ENCODE data around the gene SGK2.

SGK2 gene

DNA sequence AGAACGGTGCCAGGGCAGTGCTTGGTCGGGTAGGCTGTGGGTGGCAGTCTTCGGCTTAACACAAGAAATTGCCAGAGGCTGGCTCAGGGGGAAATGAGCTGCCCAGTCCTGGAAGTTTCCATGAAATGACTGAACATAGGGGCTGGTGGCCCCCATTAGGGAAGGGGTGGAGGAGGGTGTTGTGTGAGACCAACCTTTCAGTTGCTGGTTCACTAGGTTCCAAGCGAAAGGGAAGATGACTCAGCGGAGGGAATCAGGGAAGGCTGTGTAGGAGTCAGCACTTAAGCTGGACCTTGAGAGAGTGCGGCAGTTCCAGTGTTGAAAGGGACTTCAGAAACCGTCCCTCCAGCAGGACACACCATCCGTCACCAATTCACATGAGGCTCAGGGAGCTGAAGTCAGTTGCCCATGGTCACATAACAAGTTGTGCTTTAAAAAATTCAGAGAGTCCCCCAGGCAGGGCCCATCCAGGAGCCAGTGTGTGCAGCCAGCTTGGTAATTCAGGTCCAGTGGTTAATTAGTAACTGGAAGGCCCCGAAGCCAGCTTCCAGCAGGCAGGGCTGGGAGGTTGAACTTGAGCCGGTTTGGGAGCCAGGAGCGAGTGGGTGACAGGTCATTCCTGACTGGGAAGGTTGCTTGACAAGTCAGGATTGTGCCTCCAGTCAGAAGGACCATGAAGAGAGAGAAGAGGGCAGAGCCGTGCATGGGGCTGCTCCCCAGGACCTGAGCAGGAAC, at the start of gene SGK2:
TSS of gene SGK2 (plus strand) at position 616 of the 735 bp plus-strand sequence. CDS start 7,469 bp downstream, outside the sequence.
- no peak for DNase-seq (ENCODE audit: low read depth in 1 of 2, low spot score in 1 of 2)

DNA sequence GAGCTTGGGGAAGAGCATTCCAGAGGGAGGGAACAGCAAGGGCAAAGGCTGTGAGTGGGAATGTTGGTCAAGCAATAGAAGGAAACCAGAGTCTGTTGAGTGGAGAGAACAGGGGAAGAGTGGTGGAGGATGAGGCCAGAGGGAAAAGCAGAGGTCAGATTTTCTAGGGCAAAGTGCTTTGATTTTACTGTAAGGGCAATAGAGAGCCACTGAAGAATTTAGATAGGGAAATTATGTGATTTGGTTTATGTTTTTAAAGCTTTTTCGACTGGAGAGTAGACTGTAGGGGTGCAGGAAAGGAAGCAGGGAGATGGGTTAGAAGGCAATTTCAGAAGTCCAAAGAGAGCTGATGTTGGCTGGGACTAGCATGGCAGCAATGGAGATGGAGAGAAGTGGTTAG, 46.9 kb upstream of the SGK2 start:
- no peak for DNase-seq (ENCODE audit: low read depth in 1 of 2, low spot score in 1 of 2)

DNA sequence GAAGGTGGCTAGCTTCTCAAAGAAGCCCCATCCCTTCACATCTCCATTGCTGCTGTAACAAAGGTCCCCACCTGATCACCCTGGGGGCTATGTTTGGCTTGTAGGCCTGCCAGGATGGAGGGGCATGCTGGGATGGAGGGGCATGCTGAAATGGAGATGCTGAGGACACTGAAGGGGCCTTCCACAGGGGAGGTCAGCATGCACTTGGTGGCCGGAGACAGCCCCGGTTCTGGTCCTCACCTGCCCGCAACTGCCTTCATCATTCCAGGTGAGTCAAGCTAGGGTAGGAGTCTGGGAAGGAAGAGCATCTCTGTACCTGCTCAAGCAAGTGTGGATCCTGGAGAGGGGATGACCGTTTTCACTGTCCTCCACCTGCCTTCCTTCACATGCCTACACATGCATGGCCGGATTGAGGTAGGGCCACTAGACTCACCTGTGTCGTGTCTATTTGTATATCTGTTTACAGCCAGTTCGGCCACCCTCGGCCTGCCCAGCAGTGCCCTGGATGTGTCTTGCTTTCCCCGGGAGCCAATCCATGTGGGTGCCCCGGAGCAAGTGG, 45.4 kb upstream of the SGK2 start:
- DNase-seq (ENCODE audit: low read depth in 1 of 2, low spot score in 1 of 2) = no peak

DNA sequence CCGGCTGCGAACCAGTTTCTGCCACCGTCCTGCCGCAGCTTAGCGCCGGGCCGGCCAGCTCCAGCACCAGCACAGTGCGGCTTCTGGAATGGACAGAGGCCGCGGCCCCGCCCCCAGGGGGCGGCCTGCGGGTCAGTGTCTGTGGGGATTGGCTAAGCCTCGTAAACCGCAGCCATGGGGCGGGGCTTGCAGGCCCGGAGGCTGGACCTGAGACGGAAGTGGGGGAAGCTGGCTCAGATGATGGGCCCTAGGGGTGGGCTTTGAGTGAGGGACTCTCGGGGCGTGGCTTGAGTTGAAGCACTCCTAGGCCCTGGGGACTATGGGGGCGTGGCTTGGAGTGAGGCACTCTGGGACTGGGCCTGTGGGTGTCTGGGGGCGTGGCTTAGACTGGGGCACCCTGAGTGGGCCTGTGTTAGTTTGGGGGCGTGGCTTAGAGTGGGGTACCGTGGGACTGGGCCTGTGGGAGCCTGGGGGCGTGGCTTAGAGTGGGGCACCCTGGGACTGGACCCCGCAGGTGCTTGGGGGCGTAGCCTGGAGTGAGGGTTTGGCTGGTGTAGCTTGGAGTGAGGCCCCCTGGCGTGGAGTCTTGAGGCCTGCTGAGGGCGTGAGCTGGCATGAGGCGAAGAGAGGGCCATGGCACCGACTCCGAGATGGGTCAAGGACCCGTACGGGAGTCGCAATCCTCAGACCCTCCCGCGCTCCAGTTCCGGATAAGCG, 44.7 kb upstream of the SGK2 start:
- DNase-seq (ENCODE audit: low read depth in 1 of 2, low spot score in 1 of 2) = peak; percentile 68 to 85

DNA sequence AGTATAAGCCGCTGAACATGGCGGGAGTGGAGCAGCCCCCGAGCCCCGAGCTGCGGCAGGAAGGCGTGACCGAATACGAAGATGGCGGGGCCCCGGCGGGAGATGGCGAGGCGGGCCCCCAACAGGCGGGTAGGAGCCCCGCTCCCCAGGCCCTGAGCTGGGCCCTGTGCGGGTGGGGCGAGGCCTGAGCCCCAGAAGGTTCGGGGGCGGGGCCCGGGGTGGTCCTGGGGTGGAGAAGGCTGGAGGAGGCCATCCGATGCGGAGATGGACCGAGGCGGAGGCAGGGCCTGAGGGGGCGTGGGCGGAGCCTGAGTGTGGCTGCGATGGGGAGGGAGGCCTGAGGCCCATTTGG, 44.2 kb upstream of the SGK2 start:
- DNase-seq (ENCODE audit: low read depth in 1 of 2, low spot score in 1 of 2) = no peak

DNA sequence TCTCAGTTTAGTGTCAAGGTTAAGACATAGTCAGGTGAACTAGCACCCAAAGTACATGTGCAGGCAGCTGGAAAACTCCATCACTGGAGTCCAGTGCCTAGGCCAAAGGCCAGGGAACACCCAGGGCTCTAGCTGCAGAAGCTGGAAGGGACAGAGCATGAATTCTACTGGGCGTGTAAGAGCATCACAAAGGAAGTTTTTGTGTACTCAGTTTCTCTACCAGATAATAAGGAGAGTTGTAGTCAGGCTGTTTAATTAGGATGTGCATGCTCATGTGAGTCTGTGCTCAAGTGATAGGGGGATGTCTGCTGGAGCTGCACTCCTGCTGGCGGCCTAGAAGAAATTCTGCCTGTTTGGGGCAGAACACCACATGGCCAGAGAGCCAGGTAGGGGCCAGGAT, 43.2 kb upstream of the SGK2 start:
- no peak for DNase-seq (ENCODE audit: low read depth in 1 of 2, low spot score in 1 of 2)

DNA sequence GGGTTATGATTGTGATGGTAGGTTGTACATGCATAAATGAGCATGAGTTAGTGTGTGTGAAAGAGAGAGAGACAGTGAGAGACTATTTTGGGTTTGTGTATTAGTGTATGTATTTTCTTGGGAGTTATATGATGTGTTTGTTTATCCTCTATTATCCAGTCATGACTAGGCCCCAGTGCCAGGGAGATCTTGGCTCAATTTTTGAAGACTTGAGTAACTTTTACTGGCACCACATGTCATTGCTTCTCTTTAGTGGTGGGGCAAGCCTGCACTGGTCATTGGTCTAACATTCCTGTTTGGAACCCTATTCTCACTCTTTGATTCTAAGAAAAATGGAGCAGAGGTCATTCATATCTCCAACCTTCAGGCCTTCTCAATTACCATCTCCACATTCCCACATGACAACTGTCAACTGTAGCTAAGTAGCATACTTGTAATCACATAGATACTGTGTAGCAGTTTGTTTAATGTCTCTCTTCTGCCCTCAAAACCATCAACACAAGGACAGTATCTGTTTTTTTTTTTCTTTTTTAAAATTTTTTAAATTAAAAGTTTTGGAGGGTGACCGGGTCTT, 42.5 kb upstream of the SGK2 start:
- DNase-seq (ENCODE audit: low read depth in 1 of 2, low spot score in 1 of 2) = no peak

DNA sequence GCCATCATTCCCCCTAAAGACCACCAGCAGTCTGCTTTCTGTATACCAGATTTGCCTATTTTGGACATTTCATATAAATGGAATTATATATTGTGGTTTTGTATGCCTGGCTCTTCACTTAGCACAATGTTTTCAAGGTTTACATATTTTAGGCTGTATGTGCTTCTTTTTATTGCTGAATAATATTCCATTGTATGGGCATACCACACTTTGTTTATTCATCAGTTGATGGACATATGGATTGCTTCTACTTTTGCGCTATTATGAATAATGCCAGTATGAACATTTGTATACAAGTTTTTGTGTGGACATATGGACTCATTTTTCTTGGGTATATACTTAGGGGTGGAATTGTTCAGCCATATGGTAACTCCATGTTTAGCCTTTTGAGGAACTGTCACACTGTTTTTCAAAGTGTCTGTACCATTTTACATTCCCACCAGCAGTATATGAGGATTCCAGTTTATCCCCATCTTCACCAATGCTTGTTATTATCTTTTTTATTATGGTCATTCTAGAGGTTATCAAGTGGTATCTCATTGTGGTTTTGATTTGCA, 38.7 kb upstream of the SGK2 start:
- DNase-seq (ENCODE audit: low read depth in 1 of 2, low spot score in 1 of 2) = no peak

DNA sequence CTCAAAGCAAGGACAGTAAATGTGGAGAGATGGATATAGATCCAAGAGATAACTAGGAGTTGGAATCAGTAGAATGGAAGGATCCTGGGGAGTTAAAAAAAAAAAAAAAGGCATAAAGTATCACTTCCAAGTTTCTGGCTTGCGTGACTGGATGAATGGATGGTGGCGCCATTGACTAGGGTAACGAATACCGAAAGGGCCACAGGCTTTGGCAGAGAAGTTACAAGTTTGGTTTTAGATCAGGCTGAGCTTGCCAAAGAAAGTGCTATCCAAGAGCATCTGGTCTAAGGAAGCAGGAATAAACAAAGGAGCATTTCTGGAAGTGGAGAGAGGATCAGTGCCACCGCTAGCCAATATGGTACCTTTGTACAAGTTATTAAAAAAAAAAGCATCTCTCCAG, 33.8 kb upstream of the SGK2 start:
- DNase-seq (ENCODE audit: low read depth in 1 of 2, low spot score in 1 of 2) = no peak

DNA sequence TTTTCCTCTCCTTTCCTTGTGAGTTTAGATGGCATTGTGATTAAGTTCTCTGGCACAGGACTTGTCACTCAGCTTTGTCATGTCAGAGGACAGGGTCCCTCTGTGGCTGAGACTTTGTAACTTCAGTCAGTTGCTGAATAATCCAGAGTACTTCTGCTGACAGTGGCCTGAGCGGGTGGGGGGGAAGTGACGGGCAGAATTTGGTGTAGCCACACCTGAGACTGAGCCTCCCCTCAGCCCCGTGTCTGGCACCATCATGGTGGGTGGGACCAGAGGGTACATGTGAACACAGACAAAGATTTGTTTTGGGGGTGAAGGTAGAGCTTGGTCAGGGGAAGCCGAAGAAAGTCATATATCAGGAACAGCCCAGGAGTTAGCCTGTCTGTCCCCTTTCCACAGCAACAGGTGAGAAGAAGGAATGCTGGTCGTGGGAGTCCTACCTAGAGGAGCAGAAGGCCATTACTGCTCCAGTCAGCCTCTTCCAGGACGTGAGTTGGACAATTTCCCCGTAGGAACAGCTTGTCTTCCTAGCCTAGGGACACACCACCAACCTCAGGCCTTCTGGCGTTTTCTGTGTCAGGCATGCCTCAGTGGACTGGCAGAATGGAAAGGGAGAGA, 30.5 kb upstream of the SGK2 start:
- no peak for DNase-seq (ENCODE audit: low read depth in 1 of 2, low spot score in 1 of 2)

DNA sequence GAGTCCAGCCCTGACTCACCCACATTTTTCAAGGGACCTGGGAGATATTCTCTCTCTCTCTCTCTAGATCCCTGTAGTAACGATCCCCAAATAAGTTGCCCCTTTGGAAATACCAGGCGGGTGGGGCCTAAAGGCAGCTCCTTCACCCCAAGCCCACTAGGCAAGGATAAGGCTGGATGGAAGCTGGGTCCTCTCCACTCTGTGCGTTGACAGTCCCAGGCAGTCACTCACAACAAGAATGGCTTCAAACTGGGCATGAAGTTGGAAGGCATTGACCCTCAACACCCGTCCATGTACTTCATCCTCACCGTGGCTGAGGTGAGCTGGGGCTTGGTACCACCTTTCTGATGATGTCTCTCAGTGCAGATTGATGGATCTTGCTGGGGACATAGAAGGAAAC, 29.8 kb upstream of the SGK2 start:
- no peak for DNase-seq (ENCODE audit: low read depth in 1 of 2, low spot score in 1 of 2)

DNA sequence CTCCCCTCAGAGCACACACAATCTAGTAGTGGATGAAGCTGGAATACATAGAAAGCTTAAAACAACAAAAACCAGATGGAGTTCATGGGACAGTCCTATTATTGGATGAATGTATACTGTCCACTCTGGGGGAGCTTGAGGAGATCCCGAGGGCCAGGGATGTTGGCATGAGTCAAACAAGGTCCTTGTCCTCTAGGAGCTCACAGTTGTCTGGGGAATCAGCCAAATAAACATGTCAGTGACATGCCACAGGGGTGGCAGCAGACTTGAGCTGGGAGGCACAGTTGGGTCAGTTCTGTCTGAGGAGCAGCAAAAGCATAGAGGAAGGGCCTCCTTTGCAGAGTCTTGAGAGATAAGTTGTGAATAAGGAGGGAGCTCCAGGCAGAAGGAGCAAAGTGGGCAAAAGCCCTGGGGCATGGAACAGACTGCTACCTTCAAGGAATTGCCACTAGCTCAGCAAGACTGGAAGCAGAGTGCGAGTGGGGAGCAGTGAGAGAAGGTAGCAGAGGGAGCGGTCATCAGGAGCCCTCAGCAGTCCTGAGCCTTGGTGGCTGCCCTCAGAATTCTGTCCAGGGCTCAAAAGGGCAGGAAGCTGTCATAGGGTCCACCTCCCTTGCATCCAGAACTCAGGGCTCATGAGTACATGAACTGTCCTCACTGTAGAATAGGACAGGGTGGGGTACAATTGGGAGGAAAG, 29.2 kb upstream of the SGK2 start:
- no peak for DNase-seq (ENCODE audit: low read depth in 1 of 2, low spot score in 1 of 2)

DNA sequence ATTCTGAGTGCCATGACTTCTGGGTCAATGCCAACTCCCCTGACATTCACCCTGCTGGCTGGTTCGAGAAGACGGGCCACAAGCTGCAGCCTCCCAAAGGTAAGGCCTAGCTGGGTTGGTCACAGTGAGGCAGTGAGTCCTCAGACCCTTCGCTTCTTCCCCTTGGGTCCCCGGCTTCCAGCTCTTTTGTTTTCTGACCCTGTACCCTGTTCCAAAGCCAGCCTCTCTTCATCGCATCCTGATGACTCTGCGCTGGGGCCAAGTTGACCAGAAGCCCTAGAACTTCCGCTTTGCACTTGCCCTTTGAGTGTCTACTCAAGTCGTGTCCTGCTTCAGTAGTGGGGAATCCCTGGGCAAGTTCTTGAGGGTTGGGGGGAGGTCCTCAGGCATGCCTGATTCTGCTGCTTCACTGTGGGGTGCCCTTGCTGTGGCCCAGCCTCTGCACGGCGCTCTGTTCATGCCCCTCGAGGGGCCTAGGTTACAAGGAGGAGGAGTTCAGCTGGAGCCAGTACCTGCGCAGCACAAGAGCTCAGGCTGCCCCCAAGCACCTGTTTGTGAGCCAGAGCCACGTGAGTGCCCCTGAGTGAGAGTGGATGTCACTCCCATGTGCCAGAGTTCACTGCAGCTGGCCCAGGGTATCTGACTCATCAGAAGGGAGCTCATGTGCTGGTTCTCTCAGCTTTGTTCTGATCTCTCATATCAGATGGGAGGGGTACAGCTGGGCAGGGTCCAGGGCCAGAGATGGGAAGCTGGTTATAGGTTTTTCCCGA, 28.3 kb upstream of the SGK2 start:
- DNase-seq (ENCODE audit: low read depth in 1 of 2, low spot score in 1 of 2) = no peak

DNA sequence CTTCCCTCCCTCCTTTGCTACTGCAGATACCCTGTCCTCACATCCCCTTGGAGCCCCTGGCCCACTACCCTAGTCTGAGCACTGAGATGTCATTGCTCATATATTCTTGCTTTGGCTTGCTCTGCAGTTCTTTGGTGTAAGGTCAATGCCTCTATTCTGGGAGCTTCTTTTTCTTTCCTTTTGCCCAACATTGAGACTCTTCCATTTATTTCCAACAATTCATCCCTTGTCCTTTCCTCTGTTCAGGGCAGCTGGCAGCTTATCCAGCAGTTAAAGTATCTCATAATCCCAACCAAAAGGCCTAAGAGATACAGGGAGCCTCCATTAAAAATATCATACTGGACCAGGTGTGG, 27.8 kb upstream of the SGK2 start:
- DNase-seq (ENCODE audit: low read depth in 1 of 2, low spot score in 1 of 2) = no peak

DNA sequence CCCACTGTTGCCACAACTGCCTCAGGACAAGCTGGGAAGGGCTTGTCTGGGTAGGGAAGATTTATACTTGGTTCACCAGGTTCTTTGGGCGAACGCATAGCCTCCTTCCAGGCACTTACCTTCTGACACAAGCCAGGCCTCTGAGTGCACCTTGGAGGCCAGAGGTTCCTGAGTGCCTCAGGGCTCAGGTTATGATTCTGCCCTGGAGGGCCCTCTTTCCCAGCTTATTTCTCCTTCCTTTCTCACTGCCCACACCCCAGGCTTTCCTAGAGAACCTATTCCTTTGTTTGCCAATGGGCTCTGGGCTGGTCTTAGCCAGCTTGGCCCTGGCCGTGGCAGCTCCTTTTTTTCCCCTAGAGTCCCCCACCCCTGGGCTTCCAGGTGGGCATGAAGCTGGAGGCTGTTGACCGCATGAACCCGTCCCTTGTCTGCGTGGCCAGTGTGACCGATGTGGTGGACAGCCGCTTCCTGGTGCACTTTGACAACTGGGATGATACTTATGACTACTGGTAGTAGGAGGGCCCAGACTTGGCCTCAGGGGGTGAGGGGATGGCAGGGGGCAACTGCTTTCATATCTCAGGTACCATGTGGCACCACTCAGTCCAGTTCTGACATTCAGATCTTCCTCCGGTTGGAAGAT, 26.3 kb upstream of the SGK2 start:
- no peak for DNase-seq (ENCODE audit: low read depth in 1 of 2, low spot score in 1 of 2)

DNA sequence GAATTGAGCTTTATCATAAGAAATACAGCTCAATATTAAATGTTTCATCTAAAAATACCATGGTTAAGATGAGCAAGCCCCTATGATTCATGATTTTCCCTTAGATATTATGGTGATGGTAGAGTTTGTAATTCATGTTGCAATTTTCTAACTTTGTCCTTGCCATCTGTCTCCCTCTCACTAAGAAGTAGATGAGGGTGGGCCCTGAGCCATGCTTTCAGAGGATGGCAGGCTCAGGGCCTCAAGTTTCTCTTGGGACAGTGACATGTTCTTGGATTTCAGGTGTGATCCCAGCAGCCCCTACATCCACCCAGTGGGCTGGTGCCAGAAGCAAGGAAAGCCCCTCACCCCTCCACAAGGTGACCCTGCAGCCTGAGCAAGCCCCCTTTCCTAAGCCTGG, 25.8 kb upstream of the SGK2 start:
- no peak for DNase-seq (ENCODE audit: low read depth in 1 of 2, low spot score in 1 of 2)

DNA sequence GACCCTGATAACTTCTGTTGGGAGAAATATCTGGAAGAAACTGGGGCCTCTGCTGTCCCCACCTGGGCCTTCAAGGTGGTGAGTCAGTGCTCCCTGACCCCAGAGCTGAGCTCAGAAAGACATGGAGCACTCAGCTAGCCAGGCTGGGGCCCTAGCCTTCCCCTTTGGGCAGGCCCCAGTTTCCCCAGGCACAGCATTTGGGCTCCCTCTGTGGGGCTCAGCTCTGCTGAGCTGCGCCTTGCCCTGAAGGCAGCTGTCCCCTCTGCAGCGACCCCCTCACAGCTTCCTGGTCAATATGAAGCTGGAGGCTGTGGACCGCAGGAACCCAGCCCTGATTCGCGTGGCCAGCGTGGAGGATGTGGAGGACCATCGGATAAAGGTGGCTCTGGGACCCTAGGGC, 24.8 kb upstream of the SGK2 start:
- no peak for DNase-seq (ENCODE audit: low read depth in 1 of 2, low spot score in 1 of 2)

DNA sequence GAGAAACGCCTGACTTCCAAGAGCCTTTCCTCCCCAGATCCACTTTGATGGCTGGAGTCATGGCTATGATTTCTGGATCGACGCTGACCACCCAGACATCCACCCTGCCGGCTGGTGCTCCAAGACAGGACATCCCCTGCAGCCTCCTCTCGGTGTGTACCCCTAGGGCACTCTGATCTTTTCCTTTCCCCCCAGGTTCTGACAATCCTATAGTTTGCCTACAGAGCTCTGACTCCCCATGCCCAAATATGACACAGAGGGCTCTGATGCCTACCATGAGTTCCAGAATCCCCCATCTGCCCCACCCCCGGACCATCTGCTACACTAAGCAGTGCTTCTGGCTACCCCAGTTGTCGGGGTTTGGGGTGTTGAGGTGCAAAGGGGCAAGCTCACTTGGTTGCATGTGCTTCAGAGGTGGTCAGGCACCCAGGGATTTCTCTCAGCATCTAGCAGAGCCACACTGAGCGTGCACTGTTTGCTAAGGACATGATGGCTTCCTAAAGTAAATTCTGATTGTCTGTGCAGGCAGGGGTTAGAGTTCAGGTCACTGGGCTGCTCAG, 24.0 kb upstream of the SGK2 start:
- DNase-seq (ENCODE audit: low read depth in 1 of 2, low spot score in 1 of 2) = no peak

DNA sequence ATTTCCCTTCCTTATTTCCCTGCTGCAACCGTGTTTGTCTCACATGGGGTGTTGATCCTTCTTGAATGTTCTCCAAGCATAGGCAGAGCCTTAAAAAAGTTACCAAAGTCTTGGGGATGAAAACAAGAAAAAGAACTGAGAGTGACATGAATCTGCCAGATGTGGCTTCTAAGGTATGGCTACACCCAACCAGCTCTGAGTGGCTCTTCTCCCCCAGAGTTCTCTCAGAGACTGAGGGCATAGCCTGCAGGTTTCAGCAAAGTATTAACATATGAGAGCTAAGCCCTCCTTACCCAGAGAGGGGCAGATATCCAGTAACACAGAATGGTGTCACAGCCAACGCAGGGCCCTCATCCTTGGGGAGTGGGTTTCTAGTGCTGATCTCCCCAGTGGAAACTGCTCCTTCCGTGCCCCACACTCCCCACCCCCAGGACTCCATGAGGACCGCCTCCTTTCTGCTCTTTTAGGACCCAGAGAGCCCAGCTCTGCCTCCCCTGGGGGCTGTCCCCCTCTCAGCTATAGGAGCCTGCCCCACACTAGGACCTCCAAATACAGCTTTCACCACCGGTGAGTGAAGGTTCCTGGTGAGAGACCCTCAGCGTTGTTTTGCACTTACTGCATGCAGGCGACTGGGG, 23.3 kb upstream of the SGK2 start:
- DNase-seq (ENCODE audit: low read depth in 1 of 2, low spot score in 1 of 2) = no peak
